NCI-H2227 (cell line): ENCODE results near the gene USP40.

Experiments used
- DNase-seq: peaks from one replicate; lab custom pipeline; 2025; ENCODE audit not compliant: unreplicated experiment; lab: John Stamatoyannopoulos, UW

The USP40 gene

DNA sequence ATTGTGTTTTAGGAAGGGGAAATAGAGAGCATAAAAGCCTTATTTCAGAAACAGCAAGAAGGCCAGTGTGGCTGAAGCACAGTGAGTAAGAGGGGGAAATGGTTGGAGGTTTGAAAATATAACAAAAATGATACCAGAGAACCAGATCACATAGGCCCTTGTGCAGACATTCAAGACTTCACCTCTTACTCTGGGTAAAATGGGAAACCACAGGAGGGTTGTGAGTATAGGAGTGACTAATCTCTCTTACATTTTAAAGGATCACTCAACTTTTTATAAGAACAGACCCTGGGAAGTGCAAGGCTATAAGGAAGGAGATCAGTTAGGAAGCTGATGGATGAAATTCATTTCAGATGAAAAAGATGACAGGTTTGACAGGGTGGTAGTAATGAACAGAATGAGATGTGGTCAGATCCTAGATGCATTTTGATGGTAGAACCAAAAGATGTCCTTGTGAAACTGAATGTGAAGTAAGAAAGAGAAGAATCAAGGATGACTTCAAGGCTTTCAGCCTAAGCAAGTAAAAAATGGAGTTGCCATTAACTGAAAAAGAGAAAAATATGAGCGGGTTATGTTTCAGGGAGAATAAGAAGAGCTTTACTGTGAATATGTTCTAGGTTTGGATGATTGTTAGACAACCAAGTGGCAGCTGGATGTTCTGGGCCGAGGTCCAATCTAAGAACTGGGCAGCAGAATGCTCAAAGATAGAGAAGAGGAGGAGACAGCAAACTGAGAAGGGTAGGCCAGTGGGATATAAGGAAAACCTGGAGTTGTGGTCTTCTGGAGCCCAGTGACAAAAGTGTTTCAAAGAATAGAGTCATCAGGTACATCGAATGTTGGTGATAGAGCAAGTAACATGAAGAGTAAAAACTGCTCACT is 65.1 kb downstream of the USP40 start:
- no peak for DNase-seq

DNA sequence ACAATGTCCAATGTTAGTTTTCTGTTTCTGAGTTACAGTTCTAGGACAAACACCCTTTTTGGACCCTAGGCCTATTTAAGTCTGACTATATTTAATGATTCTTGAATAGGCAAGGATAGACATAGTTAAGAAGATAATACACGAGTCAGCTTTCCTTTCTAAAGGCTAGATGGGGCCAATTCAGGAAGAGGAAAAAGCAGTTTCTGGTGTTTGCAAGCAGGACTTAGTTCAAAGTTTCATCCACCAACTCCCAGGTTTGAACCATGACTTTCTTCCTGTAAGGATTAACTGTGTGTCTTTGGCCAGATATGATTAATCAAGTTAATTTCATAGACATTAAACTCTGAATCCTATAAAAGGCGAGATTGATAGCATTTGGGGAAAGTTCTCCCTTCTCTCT is 66.7 kb downstream of the USP40 start:
- DNase-seq = no peak

- DNase-seq = no peak
These were observed 68.5 kb downstream of the USP40 start for GRCh38 chr2:233498126-233498525.

GRCh38 chr2:233497692-233498091 is 68.9 kb downstream of the USP40 start:
- no peak for DNase-seq

GRCh38 chr2:233495503-233496496 is 70.8 kb downstream of the USP40 start:
- DNase-seq = no peak

DNA sequence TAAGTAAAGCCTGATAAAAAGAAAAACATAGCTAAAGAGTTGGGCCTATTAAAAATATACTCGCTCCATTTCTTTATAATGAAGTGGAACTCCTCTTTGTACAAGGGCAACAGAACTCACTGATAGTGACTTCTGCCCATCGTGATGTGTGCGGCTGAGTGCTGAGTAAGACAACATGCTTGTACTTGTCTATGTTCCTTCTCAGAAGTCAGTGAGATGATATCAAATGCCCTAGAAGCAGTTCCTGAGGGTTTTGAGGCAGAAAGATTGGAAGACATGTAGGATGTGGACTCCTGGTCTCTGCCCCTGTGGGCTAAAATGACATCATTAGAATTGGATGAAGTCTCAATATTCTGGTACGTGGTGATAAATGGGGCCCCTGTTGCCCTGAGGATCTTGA is 73.8 kb downstream of the USP40 start:
- DNase-seq = no peak

GRCh38 chr2:233492078-233492477 is 74.5 kb downstream of the USP40 start:
- DNase-seq = no peak

- DNase-seq = no peak
These were observed 75.3 kb downstream of the USP40 start for GRCh38 chr2:233491326-233491725.

DNA sequence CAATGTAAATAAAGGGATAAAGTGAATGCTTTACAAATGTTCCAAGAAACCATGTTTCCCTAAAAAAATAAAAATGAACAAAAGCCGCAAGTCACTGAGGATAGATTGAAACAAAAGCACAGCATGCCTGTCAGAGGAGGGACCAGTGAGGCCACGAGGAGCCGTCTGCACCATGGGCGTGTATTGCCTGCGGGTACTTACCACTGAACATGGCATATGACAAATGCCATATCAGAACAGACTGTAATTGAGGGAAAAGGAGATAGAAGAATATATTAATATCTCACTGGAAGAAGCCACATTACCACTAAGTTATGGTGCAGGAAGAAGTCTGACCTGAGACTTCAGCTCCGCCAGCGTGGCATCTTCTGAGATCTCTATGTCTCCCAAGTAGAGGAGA is 75.8 kb downstream of the USP40 start:
- DNase-seq = no peak

DNA sequence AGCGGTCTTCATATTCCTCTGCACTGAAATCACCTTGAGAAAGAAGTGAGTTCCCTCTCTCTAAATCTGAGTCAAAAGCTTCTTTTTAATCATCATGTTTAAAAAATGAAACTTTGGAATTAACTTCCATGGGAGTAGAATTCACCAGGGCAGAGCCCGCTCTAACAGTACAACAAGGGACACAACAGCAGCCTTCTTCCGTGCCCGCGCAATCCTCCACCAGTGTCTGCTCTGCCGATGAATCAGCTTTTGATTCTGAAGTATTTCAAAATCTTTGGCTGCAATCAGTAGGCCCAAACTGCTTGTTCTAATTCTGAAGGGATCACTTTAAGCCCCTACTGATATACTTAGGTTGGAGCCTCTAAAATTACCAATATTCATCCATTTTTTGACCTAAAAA is 76.9 kb downstream of the USP40 start:
- DNase-seq = no peak

GRCh38 chr2:233489143-233489542 is 77.4 kb downstream of the USP40 start:
- DNase-seq = no peak

DNA sequence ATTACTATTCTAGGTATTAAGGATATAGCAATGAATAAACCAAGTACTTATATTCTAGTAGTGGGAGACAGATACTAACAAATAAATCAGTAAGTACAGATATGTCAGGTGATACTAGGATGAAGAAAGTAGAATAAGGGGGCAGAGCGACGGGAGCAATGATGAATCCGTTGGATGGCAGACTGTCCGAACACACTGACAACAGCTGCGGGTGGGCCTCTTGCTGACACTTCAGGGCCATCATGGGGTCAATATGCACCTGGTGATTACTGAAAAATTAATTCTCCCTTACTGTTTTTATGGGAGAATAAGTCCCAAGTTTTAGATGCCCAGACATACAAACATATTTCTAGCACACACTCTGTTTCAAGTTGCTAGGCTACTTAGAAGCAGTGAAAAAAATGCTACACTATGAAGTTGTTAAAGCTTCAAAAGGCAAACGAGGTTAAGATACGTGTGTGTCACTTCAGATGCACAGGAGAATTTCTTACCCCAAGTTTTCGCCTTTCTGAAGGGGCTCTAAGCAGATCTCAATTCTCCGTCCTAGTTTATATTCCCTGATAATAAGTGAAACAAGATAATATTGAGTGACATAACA is 78.7 kb downstream of the USP40 start:
- DNase-seq = no peak

GRCh38 chr2:233486778-233487552 is 79.6 kb downstream of the USP40 start:
- DNase-seq = no peak

GRCh38 chr2:233486357-233486756 is 80.2 kb downstream of the USP40 start:
- no peak for DNase-seq

DNA sequence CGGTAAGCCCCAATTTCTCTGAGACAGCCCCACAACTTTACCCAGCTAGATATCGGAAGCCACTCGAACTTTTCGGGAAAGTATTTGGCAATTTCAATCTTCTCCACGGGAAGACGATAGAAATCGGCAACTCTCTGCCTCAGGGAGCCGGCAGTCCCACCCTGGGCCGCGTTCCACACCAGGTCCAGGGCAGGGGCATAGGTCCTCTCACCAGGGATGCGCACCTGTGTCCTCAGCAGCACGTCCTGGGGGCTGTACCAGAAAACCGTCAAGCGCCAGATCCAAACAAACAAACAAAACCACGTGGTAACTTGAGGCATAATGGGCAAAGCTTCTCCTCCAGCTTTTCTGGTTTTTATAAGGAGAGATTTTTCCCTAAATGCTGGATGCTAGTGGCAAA is 80.9 kb downstream of the USP40 start:
- DNase-seq = no peak

DNA sequence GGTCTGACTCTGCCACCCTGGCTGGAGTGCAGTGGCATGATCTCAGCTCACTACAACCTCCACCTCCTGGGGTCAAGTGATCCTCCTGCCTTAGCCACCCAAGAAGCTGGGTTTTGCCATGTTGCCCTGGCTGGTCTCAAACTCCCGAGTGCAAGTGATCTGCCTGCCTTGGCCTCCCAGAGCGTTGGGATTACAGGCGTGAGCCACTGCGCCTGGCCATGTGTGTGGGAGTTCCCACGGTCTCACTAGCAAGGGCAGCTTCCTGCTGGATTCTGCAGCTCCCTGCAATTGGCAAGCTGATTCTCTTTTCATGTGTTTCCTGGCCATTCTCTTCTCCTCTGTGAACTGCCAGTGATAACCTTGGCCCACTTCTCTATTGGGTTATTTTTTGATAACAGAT is 84.0 kb downstream of the USP40 start:
- DNase-seq = no peak

DNA sequence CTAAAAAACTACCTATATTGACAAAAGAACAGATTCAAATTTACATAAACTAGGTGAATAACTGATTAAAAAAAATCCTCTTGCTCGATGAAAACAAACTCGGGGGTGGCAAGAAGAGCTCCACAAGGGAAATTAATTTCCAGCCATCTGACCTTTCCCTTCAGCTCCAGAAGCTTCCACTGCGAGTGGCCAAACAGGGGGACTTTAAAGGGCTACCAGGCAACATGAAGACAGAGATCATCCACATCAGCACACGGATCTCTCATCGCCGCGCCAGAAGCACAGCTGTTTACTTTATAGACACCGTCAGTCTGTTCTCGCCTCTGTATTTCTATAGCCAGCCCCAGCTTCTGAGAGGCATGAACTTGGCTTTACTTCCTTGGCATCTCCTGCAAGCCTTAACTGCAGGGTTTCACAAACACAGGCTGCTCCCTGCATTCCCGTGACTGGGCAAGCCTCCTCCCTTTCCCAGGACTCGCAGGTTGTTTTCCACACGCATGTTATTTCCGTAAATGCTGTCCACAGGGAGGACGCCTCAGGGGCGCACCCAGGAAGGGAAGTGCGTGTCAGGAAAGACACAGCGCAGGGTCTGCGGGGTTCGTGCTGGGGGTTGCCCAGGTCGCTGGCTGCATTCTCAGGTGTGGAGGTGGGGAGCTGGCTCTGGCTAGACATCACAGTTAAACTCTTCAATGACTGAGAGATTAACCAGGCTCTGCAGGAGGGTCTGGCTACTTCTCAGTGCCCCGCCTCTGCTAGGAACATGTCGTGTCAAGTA is 85.0 kb downstream of the USP40 start:
- no peak for DNase-seq

DNA sequence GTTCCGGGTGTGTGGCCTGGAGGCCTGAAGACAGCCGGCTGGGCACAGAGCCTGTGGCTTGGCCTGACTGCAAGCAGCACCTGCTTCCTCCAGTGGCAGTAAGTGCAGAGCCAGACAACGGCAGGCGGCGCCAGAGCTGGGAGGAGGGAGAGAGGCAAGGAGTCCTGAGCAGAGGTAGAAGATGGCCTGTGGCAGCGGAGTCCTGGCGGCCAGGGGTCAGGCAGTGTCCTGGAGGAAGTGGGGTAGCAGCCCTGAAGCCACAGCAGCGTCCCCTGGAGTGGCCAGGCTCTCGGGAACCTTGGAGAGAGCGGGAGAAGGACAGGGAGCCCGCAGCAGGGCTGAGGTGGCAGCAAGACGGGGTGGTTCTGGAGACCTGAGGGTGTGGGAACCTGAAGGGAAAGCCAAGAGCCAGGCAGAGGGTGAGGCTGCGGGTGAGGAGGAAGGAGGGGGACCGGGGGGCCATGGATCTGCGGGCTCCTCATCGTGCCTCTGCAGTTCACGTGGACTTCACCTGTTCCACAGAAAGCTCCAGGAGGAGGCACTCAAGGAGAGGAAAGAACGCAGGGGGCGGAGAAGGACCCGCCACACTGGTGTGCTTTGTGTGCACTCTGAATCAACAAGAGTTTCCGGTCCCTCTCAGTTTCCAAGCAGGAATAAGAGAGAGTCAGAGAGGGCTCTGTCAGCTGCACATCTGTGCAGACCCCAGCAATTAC is 85.9 kb downstream of the USP40 start:
- DNase-seq = peak; percentile 57
